NCI-H2107 treated with DMSO at 0.1 percent for 48 hours (cell line): ENCODE measurements around the gene TPX2.

Source experiments
- DNase-seq: peaks from one replicate; lab custom pipeline; 2025; ENCODE audit not compliant: unreplicated experiment; lab: John Stamatoyannopoulos, UW

The TPX2 gene

DNA sequence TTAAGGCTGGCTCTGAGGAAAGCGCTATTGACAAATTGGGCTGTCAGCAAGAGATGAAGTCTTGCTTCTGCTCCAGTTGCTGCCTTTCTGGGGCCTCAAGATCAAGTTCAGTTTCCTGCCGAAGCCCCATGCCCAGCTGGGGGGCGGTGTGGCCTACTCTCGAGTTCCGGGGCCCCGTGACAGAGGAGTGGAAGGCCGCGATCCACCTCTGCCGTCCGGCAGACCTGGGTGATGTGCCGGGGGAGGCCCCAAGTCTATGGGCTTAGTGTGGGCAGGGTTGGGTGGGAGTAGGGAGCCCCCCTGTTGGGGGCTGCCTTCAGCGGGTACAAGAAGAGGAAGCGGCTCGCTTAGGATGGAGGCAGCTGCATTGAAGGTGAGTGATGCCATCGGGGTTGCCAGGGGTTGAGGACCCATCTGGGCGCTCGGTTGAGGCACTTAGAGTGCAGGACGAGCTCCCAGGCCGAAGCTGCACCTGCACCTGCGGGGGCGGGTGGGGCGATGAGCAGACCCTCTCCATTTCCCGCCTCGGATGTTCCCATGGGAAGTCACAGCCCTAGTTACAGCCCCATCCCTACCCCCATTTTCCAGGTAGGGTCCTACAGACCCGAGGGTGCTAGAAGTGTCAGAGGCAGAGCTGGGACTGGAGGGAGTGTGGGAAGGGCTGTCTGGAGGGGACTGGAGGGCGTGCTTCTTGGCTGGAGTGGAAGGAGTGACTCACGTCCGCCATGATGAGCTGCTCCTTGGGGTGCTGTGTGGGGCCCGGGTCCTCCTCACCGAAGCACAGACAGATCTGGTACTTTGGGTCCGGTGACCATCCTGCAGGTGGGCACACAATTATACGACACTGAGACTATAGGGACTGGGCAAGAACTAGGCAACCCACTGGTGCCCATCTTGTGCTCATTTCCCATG, 109.3 kb downstream of the TPX2 start:
- no peak for DNase-seq

DNA sequence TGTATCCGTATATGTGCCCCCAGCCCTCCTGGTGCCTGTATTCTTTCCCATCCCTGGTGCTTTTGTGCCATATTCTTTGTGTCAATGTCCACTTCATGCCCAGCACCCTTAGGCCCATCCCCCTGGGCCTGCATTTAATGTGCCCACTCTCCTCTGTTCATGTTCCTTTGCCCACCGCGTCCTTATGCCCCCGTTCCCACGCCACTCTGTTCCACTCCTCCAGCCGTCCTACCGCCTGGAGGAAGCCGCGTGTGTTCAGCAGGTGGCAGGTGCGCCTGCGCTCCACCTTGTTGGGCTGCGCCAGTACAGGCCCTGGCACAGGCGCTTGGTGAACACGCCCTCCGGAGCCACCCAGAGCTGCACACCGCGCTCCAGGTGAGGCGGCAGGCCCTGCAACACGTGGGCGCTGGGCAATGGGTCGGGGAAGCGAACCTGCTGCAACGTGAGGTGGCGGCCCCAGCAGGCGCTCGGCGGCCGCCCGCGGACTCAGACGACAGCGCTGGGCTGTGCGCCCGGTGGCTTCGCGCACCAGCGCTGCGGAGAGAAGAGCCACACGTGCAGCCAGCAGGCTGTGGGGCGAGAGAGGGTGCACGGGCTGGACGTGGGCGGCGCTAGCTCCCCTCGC, 110.3 kb downstream of the TPX2 start:
- no peak for DNase-seq
